GM10266 (cell line): ENCODE results near the gene ANKRD49.

Experiments
- DNase-seq: peaks from one replicate; pipeline ENCODE4 v3.0.0; 2012; ENCODE audit errors: extremely low spot score
- TF ChIP-seq, protein P1 (sequence below): IDR thresholded peaks from 2 replicates; pipeline ENCODE4 v1.5.1; 2012; ENCODE audit warnings: mild to moderate bottlenecking, low read depth; ENCODE audit not compliant: control insufficient read depth, insufficient read depth; ENCODE audit errors: missing control alignments

The ANKRD49 gene

DNA sequence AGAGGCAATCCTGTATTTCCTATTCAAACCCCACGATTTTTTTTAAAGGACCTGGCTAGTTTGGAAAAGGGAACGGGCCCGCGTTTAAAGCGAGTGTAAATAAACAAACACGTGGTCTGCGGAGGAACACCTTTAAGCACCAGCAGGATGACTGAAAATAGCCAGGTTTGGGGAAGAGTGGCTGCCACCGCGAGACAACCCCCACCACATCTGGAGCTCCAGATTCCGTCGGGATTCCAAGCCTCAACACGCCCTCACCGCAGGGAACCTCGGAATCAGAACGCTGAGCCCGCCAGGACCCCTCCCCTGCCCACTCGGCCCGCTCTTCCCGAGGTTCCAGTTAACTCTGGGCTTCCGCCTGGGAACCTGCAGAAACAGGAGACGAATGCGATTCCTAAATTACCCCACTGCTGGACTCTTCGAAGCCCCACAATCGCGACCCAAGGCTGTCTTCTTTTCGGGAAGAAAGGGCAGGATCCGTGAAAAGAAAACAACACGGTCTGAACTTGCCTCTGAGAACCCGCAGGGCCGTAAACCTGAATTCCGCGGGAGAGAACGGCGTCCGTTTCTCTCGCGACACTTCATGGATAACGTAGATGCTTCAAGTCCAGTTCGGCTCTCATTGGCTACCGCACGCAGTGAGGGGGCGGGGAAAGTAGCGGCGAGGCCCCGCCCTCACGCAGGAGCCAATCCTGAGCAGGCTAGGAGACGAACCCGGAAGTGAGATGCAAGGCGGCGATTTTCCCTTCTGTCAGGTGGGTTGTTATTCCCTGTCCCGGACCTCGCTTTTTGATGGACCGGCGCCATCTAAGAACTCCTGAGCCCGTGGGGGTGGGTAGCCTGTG lies at the start of gene ANKRD49, which contains the start of gene MRE11:
Gene ANKRD49 (plus strand): TSS at position 704 of the 845 bp plus-strand sequence. CDS start 2,710 bp downstream, outside the sequence.
Gene MRE11 (minus strand): TSS at position 564 of the 845 bp plus-strand sequence. CDS start 1,043 bp downstream, outside the sequence.
- peak; percentile 87 for DNase-seq
- TF ChIP-seq, protein P1, sequence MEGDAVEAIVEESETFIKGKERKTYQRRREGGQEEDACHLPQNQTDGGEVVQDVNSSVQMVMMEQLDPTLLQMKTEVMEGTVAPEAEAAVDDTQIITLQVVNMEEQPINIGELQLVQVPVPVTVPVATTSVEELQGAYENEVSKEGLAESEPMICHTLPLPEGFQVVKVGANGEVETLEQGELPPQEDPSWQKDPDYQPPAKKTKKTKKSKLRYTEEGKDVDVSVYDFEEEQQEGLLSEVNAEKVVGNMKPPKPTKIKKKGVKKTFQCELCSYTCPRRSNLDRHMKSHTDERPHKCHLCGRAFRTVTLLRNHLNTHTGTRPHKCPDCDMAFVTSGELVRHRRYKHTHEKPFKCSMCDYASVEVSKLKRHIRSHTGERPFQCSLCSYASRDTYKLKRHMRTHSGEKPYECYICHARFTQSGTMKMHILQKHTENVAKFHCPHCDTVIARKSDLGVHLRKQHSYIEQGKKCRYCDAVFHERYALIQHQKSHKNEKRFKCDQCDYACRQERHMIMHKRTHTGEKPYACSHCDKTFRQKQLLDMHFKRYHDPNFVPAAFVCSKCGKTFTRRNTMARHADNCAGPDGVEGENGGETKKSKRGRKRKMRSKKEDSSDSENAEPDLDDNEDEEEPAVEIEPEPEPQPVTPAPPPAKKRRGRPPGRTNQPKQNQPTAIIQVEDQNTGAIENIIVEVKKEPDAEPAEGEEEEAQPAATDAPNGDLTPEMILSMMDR = no peak

DNA sequence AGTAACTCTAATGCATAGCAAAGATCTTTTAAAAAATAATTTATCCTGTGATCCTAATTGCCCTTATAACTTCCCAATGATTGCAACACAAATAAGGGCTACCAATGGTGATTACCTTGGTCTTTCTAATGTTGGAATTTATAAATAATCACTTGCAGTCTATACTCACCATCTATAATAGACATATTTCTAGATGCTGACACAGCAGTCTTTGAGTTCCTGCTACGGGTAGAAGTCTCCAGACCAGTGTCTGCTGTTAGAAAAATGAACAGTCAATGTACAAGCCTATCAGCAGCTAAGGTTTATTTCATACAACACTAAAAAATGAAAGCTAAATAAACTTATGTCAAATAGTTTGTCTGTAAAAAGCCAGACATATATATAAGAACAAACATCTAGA lies 48.1 kb upstream of the ANKRD49 start:
- DNase-seq = no peak
- TF ChIP-seq, protein P1 = no peak

DNA sequence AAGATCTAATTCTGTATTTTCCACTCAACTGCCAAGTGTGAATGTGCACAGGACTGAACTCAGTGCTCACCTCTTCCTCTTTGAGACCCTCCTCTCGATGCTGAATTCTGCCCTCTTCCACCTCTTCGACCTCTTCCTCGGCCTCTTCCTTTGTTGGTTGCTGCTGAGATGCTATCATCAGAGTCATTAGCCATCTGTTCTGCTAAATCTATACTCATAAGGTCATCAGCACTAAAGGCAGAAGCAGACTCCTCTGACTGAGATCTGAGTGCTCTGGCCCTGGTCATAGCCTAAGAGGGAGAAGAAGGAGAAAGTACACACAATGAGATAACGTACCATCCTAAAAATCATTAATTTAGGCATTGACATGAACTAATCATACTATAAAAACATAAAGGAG lies 46.6 kb upstream of the ANKRD49 start:
- TF ChIP-seq, protein P1 = no peak
- DNase-seq = no peak

GRCh38 chr11:94449029-94449428 lies 44.8 kb upstream of the ANKRD49 start:
- TF ChIP-seq, protein P1 = no peak
- no peak for DNase-seq

GRCh38 chr11:94449437-94449836 lies 44.3 kb upstream of the ANKRD49 start:
- TF ChIP-seq, protein P1 = no peak
- no peak for DNase-seq

GRCh38 chr11:94450048-94450447 lies 43.7 kb upstream of the ANKRD49 start:
- no peak for DNase-seq
- TF ChIP-seq, protein P1 = no peak

DNA sequence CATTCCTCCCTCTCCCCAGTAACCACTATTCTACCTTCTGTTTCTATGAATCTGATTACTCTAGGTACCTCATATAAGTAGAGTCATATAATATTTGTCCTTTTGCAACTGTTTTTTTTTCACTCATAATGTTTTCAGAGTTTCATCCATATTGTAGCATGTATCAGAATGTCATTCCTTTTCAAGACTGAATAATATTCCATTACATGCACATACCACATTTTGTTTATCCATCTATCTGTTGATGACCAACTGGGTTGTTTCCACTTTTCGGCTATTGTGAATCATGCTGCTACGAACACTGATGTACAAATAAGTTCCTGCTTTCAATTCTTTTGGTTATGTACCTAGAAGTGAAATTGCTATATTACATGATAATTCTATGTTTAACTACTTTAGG lies 40.8 kb upstream of the ANKRD49 start:
- no peak for DNase-seq
- TF ChIP-seq, protein P1 = no peak
